Gastrocnemius medialis (tissue), 4 donors: Measurements from ENCODE around the gene SGK1. TPM values are rescaled to one million over a fixed set of nuclear protein-coding genes. Genes with fewer than 3 reads are reported as not detected.

Source experiments
- ATAC-seq, 2 donors: fragments of 150-250 bp; one replicate each; pipeline ENCODE4 v1.9.1; 2016
- DNase-seq, 2 donors: peaks; one replicate each; pipeline ENCODE4 v3.0.0-alpha.2; 2019
- H3K27ac ChIP-seq, 4 donors: fragments of 200-600 bp; sonication (generic); 1 replicate in 1 of 4; 2 replicates in 3 of 4; pipeline ENCODE4 v1.5.1; 2016 to 2018; ENCODE audit warnings: mild to moderate bottlenecking in 2 of 4, moderate library complexity in 1 of 4
- H3K27me3 ChIP-seq, 3 donors: fragments of 200-600 bp; sonication (generic) in 2 of 3; 1 replicate in 1 of 3; 2 replicates in 2 of 3; pipeline versions ENCODE4 v1.5.1 to v1.6.0; 2016 to 2019; ENCODE audit warnings: mild to moderate bottlenecking in 1 of 3, moderate library complexity in 1 of 3
- H3K36me3 ChIP-seq, 2 donors: fragments of 200-600 bp; sonication (generic) in 1 of 2; one replicate each; pipeline ENCODE4 v1.5.1; 2017 to 2018
- H3K4me1 ChIP-seq, 2 donors: fragments of 200-600 bp; sonication (generic) in 1 of 2; one replicate each; pipeline ENCODE4 v1.5.1; 2016 to 2017; ENCODE audit warnings: mild to moderate bottlenecking in 2 of 2
- H3K4me3 ChIP-seq, 4 donors: fragments of 200-600 bp; sonication (generic) in 3 of 4; 1 replicate in 1 of 4; 2 replicates in 3 of 4; pipeline ENCODE4 v1.5.1; 2016 to 2019; ENCODE audit warnings: mild to moderate bottlenecking in 2 of 4
- H3K9me3 ChIP-seq, 3 donors: fragments of 200-600 bp; sonication (generic) in 2 of 3; 1 replicate in 1 of 3; 2 replicates in 2 of 3; pipeline ENCODE4 v1.5.1; 2016 to 2019
- POLR2A ChIP-seq, 2 donors: fragments of 450-650 bp; IDR thresholded peaks; one replicate each; pipeline ENCODE4 v1.6.1; 2017; ENCODE audit warnings: antibody characterized with exemption in 2 of 2, mild to moderate bottlenecking in 2 of 2, moderate library complexity in 2 of 2
- in situ Hi-C, 4 donors: fragments of 200-750 bp; cut with MboI; loops; one replicate each; pipeline versions ENCODE4 v1.15.0 to v1.8.0; 2017; ENCODE audit warnings: low sequenced_read_pairs in 4 of 4
- intact Hi-C: fragments of 100-400 bp; cut with DNase I; formaldehyde crosslinking; loops from one replicate; pipeline ENCODE4 v1.15.1; 2023; ENCODE audit warnings: low total_unique reads
- total RNA-seq, 4 donors: library from RNA; depleted of rRNA; stranded (reverse); fragments of >200 nt; gene quantifications; one replicate each; pipeline versions ENCODE4 v1.1.0 to v1.2.3, GENCODE V29; 2016
- TF ChIP-seq, protein P1 (sequence below), 5 experiments: fragments of 450-650 bp in 3 of 5; fragments of 200-600 bp in 2 of 5; sonication (generic) in 2 of 5; IDR thresholded peaks in 4 of 5; conservative IDR thresholded peaks in 1 of 5; 1 replicate in 4 of 5; 2 replicates in 1 of 5; pipeline ENCODE4 v1.5.1; 2016 to 2019; ENCODE audit warnings: antibody characterized with exemption in 5 of 5, mild to moderate bottlenecking in 3 of 5, moderate library complexity in 3 of 5

Gene SGK1
- total RNA-seq, 4 donors from 2014 or later, result 43.7 to 100 (median 56.2) TPM

DNA sequence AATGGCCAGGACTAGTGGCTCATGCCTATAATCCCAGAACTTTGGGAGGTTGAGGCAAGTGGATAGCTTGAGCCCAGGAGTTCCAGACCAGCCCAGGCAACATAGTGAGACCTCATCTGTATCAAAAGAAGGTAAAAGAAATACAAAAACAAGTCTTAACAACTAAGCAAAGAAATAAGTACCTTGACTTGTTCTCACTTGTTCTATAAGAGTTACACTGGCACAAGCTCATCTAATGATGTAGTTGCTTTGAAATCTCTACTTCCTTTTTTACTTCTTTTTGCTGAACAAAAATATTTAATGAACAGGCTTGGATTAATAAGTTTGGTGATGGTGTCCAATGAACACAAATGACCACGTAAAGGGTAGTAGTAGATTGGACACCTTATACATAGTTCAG, 72.2 kb downstream of the SGK1 start:
- DNase-seq, result no peak
- ATAC-seq, result no peak
- intact Hi-C loops (loop anchor here (5.0 kb wide), 2 partner anchors 107 to 222 kb away; no protein-coding TSS in a partner anchor), in situ Hi-C loops (no loop called here)
- H3K4me1 ChIP-seq, result peaks cover 39 to 40% of the 10 kb centered on the region in 2 donors
- no peaks in the 10 kb centered on the region for H3K9me3 ChIP-seq
- no peaks in the 10 kb centered on the region for H3K27me3 ChIP-seq
- H3K27ac ChIP-seq, result no peak overlapping the region
- TF ChIP-seq, protein P1, sequence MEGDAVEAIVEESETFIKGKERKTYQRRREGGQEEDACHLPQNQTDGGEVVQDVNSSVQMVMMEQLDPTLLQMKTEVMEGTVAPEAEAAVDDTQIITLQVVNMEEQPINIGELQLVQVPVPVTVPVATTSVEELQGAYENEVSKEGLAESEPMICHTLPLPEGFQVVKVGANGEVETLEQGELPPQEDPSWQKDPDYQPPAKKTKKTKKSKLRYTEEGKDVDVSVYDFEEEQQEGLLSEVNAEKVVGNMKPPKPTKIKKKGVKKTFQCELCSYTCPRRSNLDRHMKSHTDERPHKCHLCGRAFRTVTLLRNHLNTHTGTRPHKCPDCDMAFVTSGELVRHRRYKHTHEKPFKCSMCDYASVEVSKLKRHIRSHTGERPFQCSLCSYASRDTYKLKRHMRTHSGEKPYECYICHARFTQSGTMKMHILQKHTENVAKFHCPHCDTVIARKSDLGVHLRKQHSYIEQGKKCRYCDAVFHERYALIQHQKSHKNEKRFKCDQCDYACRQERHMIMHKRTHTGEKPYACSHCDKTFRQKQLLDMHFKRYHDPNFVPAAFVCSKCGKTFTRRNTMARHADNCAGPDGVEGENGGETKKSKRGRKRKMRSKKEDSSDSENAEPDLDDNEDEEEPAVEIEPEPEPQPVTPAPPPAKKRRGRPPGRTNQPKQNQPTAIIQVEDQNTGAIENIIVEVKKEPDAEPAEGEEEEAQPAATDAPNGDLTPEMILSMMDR (IDR thresholded peaks at IDR 0.05 in 4 of 5, conservative IDR thresholded peaks at IDR 0.05 in 1 of 5), result no peak
- TF ChIP-seq POLR2A (IDR thresholded peaks at IDR 0.05), result no peak
- H3K4me3 ChIP-seq, result no peak overlapping the region
- no peaks in the 10 kb centered on the region for H3K36me3 ChIP-seq

DNA sequence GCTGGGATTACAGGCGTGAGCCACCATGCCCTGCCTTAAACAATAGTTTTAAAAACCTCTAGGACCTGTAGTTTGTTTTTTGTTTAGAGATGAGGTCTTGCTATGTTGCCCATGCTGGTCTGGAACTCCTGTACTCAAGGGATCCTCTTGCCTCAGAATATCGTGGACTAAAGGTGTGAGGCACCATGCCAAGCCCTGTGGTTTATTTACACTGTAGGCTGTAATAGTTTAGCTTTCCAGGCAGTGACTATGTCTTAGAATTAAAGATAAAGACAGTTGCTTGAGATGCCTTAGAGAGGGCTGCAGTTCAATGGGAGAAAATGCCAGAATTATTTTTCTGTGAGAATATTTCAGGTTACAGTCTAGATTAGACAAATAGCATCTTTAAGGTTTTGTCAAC, 72.9 kb downstream of the SGK1 start:
- ATAC-seq, result no peak
- no peak for DNase-seq
- TF ChIP-seq POLR2A (IDR thresholded peaks at IDR 0.05), result no peak
- TF ChIP-seq, protein P1 (IDR thresholded peaks at IDR 0.05 in 4 of 5, conservative IDR thresholded peaks at IDR 0.05 in 1 of 5), result no peak
- in situ Hi-C loops (no loop called here), intact Hi-C loops (loop anchor here (5.0 kb wide), 2 partner anchors 107 to 222 kb away; no protein-coding TSS in a partner anchor)
- no peak overlapping the region for H3K4me3 ChIP-seq
- no peaks in the 10 kb centered on the region for H3K9me3 ChIP-seq
- no peaks in the 10 kb centered on the region for H3K36me3 ChIP-seq
- H3K4me1 ChIP-seq, result peaks cover 32 to 33% of the 10 kb centered on the region in 2 donors
- H3K27ac ChIP-seq, result no peak overlapping the region
- H3K27me3 ChIP-seq, result no peaks in the 10 kb centered on the region

DNA sequence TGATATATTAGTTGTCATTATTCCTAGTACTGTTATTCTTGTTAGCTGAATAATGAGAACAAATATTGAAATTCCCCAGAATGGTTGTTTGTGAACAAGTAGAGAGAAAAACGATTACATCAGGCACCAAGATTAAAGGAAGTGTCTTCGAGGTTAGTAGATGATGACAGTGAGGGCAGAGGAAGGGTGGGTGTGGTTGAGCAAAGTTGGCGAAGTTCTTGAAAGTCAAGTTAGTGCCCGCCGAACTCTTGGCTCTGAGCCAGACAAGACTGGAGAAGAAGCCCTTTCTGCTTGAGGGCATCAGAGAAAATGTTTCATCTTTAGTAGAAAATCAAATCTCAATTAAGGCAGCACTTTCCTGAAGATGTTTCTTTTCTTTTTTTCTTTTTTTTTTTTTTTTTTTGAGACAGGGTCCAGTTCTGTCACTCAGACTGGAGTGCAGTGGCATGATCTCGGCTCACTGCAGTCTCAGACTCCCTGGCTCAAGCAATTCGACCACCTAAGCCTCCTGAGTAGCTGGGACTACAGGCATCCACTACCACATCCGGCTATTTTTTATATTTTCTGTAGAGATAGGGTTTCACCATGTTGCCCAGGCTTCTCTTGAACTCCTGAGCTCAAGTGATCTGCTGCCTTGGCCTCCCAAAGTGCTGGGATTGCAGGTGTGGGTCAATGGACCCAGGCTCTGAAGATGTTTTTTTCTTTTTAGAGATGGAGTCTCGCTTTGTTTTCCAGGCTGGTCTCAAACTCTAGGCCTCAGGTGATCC, 77.1 kb downstream of the SGK1 start:
- ATAC-seq (no peak), DNase-seq (peak; percentile 31 to 47)
- H3K4me1 ChIP-seq, result peaks cover 0 to 13% of the 10 kb centered on the region in 2 donors
- no peaks in the 10 kb centered on the region for H3K27me3 ChIP-seq
- H3K27ac ChIP-seq, result no peak overlapping the region
- H3K36me3 ChIP-seq, result no peaks in the 10 kb centered on the region
- in situ Hi-C loops, result no loop called here
- intact Hi-C loops, result no loop called here
- no peak overlapping the region for H3K4me3 ChIP-seq
- TF ChIP-seq POLR2A (IDR thresholded peaks at IDR 0.05), result no peak
- TF ChIP-seq, protein P1 (IDR thresholded peaks at IDR 0.05 in 4 of 5, conservative IDR thresholded peaks at IDR 0.05 in 1 of 5), result no peak
- no peaks in the 10 kb centered on the region for H3K9me3 ChIP-seq

DNA sequence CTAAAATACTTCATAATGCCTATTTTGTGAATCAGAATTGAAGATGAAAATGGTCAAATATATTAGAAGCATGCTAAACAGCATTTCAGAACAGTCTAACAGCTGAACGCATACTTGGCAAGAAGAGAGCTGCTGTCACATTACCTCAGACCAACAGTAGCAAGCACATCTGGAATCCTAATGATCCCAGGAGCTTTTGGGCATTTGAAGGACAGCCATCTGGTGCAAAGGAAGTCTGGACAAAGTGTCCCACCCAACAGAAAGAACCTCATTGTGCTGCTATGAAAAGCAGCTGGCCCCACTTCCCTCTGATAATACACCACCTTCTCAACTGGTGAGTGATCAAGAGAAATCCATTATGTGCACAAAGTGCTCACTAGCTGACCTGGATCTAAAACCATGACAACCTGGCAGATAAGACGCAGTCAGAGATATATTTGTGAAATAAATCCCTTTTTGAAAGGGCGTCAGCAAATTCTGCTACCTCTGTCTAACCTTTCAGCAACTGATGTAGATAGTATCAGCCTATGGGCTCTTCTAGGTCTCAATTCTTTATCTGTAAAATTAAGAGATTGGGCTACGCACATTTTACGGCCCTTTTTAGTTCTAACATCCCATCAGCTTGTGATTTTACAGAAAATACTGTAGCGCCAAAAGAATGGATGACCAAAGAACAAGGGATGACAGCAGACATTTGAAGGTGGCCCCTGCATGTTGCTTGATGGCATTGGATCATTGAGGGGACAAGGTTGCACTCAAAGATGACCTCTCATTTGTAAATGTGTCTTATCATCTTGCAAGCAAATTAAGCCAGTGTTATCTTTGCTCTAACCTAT, 78.7 kb downstream of the SGK1 start:
- Histone ChIP-seq H3K9me3 (no peaks in the 10 kb centered on the region), H3K36me3 (no peaks in the 10 kb centered on the region), H3K27ac (no peak overlapping the region), H3K4me1 (peaks cover 0 to 13% of the 10 kb centered on the region in 2 donors), H3K4me3 (no peak overlapping the region), H3K27me3 (no peaks in the 10 kb centered on the region)
- no peak for TF ChIP-seq POLR2A (IDR thresholded peaks at IDR 0.05)
- TF ChIP-seq, protein P1 (IDR thresholded peaks at IDR 0.05 in 4 of 5, conservative IDR thresholded peaks at IDR 0.05 in 1 of 5), result no peak
- ATAC-seq, result peak; percentile 36 to 58
- in situ Hi-C loops, result no loop called here
- intact Hi-C loops, result no loop called here
- no peak for DNase-seq
